IMR-90 (cell line): ENCODE data around the gene IGF1. TPM values are rescaled to one million over a fixed set of nuclear protein-coding genes. Genes with fewer than 3 reads are reported as not detected.

ENCODE experiments used
- ATAC-seq: fragments of 200-7000 bp; cut with Tn5 transposase; 2 replicates; pipeline ENCODE4 v1.9.1; 2020; ENCODE audit warnings: low read depth, mild to moderate bottlenecking, moderate library complexity
- BruUV-seq: library from RNA; stranded (reverse); fragments of 400-500 nt; replicated peaks from 2 replicates; lab custom pipeline; 2021; lab: Mats Ljungman, UMichigan
- CTCF ChIA-PET: fragments of 300-600 bp; formaldehyde crosslinking; extraction: SDS; loops from one replicate; lab custom pipeline; 2021; ENCODE audit warnings: antibody characterized with exemption; lab: Yijun Ruan, JAX
- POLR2A ChIA-PET: fragments of 300-600 bp; sonication (Branson Sonifier 250); formaldehyde crosslinking; loops from one replicate; lab custom pipeline; 2022; ENCODE audit warnings: antibody characterized with exemption; ENCODE audit not compliant: unreplicated experiment; lab: Charles Lee
- DNase-seq: peaks from one replicate; pipeline ENCODE4 v3.0.0; 2013
- H2AFZ ChIP-seq: replicated peaks from 2 replicates; pipeline ENCODE3; 2013; ENCODE audit warnings: low read length, mild to moderate bottlenecking; ENCODE audit not compliant: poor library complexity
- H2AK5ac ChIP-seq: 2 replicates; pipeline ENCODE4 v1.6.1; 2013; ENCODE audit warnings: low read depth, low read length, inconsistent platforms
- H2AK9ac ChIP-seq: replicated peaks from 2 replicates; pipeline ENCODE3; 2013; ENCODE audit warnings: mild to moderate bottlenecking, low read depth, low read length, moderate library complexity; ENCODE audit not compliant: poor library complexity
- H2BK120ac ChIP-seq: 2 replicates; pipeline ENCODE4 v1.6.1; 2013; ENCODE audit warnings: low read depth, low read length, inconsistent platforms
- H2BK15ac ChIP-seq: 3 replicates; pipeline ENCODE4 v1.6.1; 2013; ENCODE audit warnings: low read depth, low read length, inconsistent platforms
- H2BK20ac ChIP-seq: 2 replicates; pipeline ENCODE4 v1.6.1; 2013; ENCODE audit warnings: low read depth, mild to moderate bottlenecking, inconsistent platforms, low read length, moderate library complexity
- H2BK5ac ChIP-seq: 2 replicates; pipeline ENCODE4 v1.6.1; 2013; ENCODE audit warnings: mild to moderate bottlenecking, low read depth, low read length, inconsistent platforms; ENCODE audit not compliant: poor library complexity, severe bottlenecking
- H3K14ac ChIP-seq: replicated peaks from 2 replicates; pipeline ENCODE4 v1.6.1; 2013; ENCODE audit warnings: low read depth, low read length, inconsistent platforms
- H3K18ac ChIP-seq: 2 replicates; pipeline ENCODE4 v1.6.1; 2013; ENCODE audit warnings: low read depth, low read length, control low read depth
- H3K23ac ChIP-seq: 2 replicates; pipeline ENCODE4 v1.6.1; 2013; ENCODE audit warnings: low read depth, low read length, inconsistent platforms
- H3K27ac ChIP-seq: 2 replicates; pipeline ENCODE4 v1.5.1; 2013; ENCODE audit warnings: mild to moderate bottlenecking, control low read depth, low read length; ENCODE audit not compliant: insufficient read depth
- H3K27me3 ChIP-seq: 2 replicates; pipeline ENCODE4 v1.6.1; 2013; ENCODE audit warnings: low read length; ENCODE audit not compliant: control insufficient read depth, insufficient read depth
- H3K36me3 ChIP-seq: 2 replicates; pipeline ENCODE4 v1.6.1; 2013; ENCODE audit warnings: low read length, mixed read lengths; ENCODE audit not compliant: control insufficient read depth, insufficient read depth
- H3K4ac ChIP-seq: 2 replicates; pipeline ENCODE4 v1.6.1; 2013; ENCODE audit warnings: low read depth, low read length, inconsistent platforms
- H3K4me1 ChIP-seq: 2 replicates; pipeline ENCODE4 v1.6.1; 2013; ENCODE audit warnings: low read length, mixed read lengths; ENCODE audit not compliant: control insufficient read depth, insufficient read depth
- H3K4me2 ChIP-seq: 2 replicates; pipeline ENCODE4 v1.6.1; 2013; ENCODE audit warnings: low read depth, mild to moderate bottlenecking, control low read depth, low read length, moderate library complexity
- H3K4me3 ChIP-seq: 2 replicates; pipeline ENCODE4 v1.5.1; 2013; ENCODE audit warnings: low read depth, mild to moderate bottlenecking, control low read depth, low read length, moderate library complexity; ENCODE audit not compliant: insufficient read depth
- H3K56ac ChIP-seq: 2 replicates; pipeline ENCODE4 v1.6.1; 2013; ENCODE audit warnings: low read length, inconsistent platforms; ENCODE audit not compliant: insufficient read depth; ENCODE audit errors: extremely low read depth
- H3K79me1 ChIP-seq, 2 experiments: 2 replicates each; pipeline ENCODE4 v1.6.1; 2013; ENCODE audit warnings: low read length in 2 of 2, inconsistent platforms in 1 of 2, low read depth in 1 of 2
- H3K9ac ChIP-seq: 2 replicates; pipeline ENCODE4 v1.6.1; 2013; ENCODE audit warnings: low read depth, low read length, control low read depth
- H3K9me1 ChIP-seq: 2 replicates; pipeline ENCODE4 v1.6.1; 2013; ENCODE audit warnings: low read length, inconsistent platforms; ENCODE audit not compliant: insufficient read depth
- H3K9me3 ChIP-seq: 2 replicates; pipeline ENCODE4 v1.6.1; 2013; ENCODE audit warnings: low read length; ENCODE audit not compliant: control insufficient read depth, insufficient read depth
- H4K20me1 ChIP-seq: 2 replicates; pipeline ENCODE4 v1.6.1; 2013; ENCODE audit warnings: low read length, inconsistent platforms; ENCODE audit not compliant: insufficient read depth
- H4K5ac ChIP-seq: 2 replicates; pipeline ENCODE4 v1.6.1; 2013; ENCODE audit warnings: mild to moderate bottlenecking, low read depth, low read length, control low read depth
- H4K8ac ChIP-seq, 2 experiments: 2 replicates each; pipeline ENCODE4 v1.6.1; 2013; ENCODE audit warnings: low read depth in 2 of 2, low read length in 2 of 2, control low read depth in 1 of 2, inconsistent platforms in 1 of 2
- H4K91ac ChIP-seq: 2 replicates; pipeline ENCODE4 v1.6.1; 2013; ENCODE audit warnings: low read depth, low read length, inconsistent platforms; ENCODE audit not compliant: insufficient read depth
- CHD1 ChIP-seq: IDR thresholded peaks from 2 replicates; pipeline ENCODE4 v1.6.1; 2012; ENCODE audit warnings: low read depth, low read length, improper control_type of control experiment
- POLR2A ChIP-seq: IDR thresholded peaks from 2 replicates; pipeline ENCODE4 v1.6.1; 2012; ENCODE audit warnings: mild to moderate bottlenecking, low read depth, low read length
- RAD21 ChIP-seq: IDR thresholded peaks from 2 replicates; pipeline ENCODE4 v1.6.1; 2012; ENCODE audit warnings: low read length, improper control_type of control experiment
- RFX5 ChIP-seq: IDR thresholded peaks from 2 replicates; pipeline ENCODE4 v1.8.0; 2012; ENCODE audit warnings: low read depth, mild to moderate bottlenecking, low read length, moderate library complexity
- WGBS, 2 experiments: methylation state at CpG; one replicate each; pipeline versions ENCODE4 v1.1.5 to v1.1.7; 2013; ENCODE audit warnings: missing lambda C conversion rate in 2 of 2; ENCODE audit not compliant: insufficient read length in 1 of 2; ENCODE audit errors: extremely low coverage in 2 of 2; 5-methylcytosine and 5-hydroxymethylcytosine counted together
- dilution Hi-C: fragments of 300-500 bp; cut with HindIII; formaldehyde crosslinking; loops from one replicate; pipeline ENCODE4 v1.14.3; 2018; ENCODE audit warnings: low sequenced_read_pairs; ENCODE audit not compliant: unreplicated experiment
- in situ Hi-C: fragments of 300-500 bp; cut with MboI; formaldehyde crosslinking; loops from 3 replicates; pipeline ENCODE4 v1.14.3; 2019; ENCODE audit warnings: low sequenced_read_pairs, inconsistent platforms, mixed read lengths
- intact Hi-C: fragments of 100-400 bp; cut with micrococcal nuclease; formaldehyde crosslinking; loops from 2 replicates; pipeline ENCODE4 v1.10.0; 2022
- polyA plus RNA-seq, 3 experiments: library from polyadenylated mRNA; depleted of rRNA; stranded (reverse); fragments of >200 nt; gene quantifications; 2 replicates each; pipeline ENCODE4 v1.2.3, GENCODE V29; 2012; ENCODE audit warnings: low replicate concordance in 1 of 3
- total RNA-seq: library from RNA; depleted of rRNA; stranded (reverse); fragments of >200 nt; gene quantifications from 2 replicates; pipeline ENCODE4 v1.2.3, GENCODE V29; 2012

Gene IGF1
- total and polyA plus RNA-seq, 2 of the 4 experiments (the other 2 are of a cell fraction) = under 0.01 to 0.12 TPM

DNA sequence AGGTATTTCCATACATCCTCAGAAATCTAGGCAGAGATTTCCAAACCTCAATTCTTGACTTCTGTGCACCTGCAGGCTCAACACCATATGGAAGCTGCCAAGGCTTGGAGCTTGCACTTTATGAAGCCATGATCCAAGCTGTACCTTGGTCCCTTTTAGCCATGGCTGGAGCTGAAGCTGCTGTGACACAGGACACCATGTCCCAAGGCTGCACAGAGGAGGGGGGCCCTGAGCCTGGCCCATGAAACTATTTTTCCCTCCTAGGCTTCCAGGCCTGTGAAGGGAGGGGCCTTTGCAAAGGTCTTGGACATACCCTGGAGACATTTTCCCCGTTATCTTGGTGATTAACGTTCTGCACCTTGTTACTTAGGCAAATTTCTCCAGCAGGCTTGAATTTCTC lies 110.5 kb downstream of the IGF1 start:
- POLR2A ChIA-PET = no interaction called here
- H3K79me1 ChIP-seq = no peaks in the 10 kb centered on the region
- DNase-seq (no peak), ATAC-seq (no peak)
- CTCF ChIA-PET = no interaction called here
- H3K18ac ChIP-seq = no peak overlapping the region
- no peak overlapping the region for H4K8ac ChIP-seq
- H3K9me1 ChIP-seq = no peaks in the 10 kb centered on the region
- no peak overlapping the region for H2BK15ac ChIP-seq
- TF ChIP-seq RFX5 (no peak), CHD1 (no peak), RAD21 (no peak), POLR2A (no peak)
- H3K56ac ChIP-seq = no peak overlapping the region
- intact Hi-C loops = no loop called here
- H2BK120ac ChIP-seq = no peak overlapping the region
- no peak overlapping the region for H4K91ac ChIP-seq
- H3K9ac ChIP-seq = no peak overlapping the region
- no peak overlapping the region for H4K5ac ChIP-seq
- no peak overlapping the region for H3K4me3 ChIP-seq
- in situ Hi-C loops = no loop called here
- H3K4me1 ChIP-seq = peaks cover 2% of the 10 kb centered on the region; the same call in 1 of the 2 replicates
- H2BK5ac ChIP-seq = no peak overlapping the region
- H3K9me3 ChIP-seq = no peaks in the 10 kb centered on the region; the same call in 1 of the 2 replicates
- no peaks in the 10 kb centered on the region for H4K20me1 ChIP-seq
- H3K27ac ChIP-seq = no peak overlapping the region
- 8% methylated on average over 2 of the region's 2 CpGs; no CpG with 5 or more reads in 1 of the 2 experiments for WGBS, 2 experiments
- no peak overlapping the region for H3K23ac ChIP-seq
- no peaks in the 10 kb centered on the region for H3K36me3 ChIP-seq
- no peak overlapping the region for H2AFZ ChIP-seq
- H3K4me2 ChIP-seq = no peak overlapping the region
- H3K4ac ChIP-seq = no peak overlapping the region
- no peak overlapping the region for H2BK20ac ChIP-seq
- no TSS peak for BruUV-seq
- no peaks in the 10 kb centered on the region for H3K27me3 ChIP-seq
- no peak overlapping the region for H2AK5ac ChIP-seq
- dilution Hi-C loops = no loop called here
- no peak overlapping the region for H2AK9ac ChIP-seq
- no peak overlapping the region for H3K14ac ChIP-seq
